ENCODE data around the gene ATL2.

The ATL2 gene

GRCh38 chr2:38381381-38382143 lies 4.5 kb upstream of the ATL2 start:
- Histone ChIP-seq H3K9ac (ENCODE audit: low read length) (no peak overlapping the region), H2AFZ (ENCODE audit: low read depth, low read length) (no peak overlapping the region), H3K9me3 (ENCODE audit: insufficient read depth, low read length) (no peaks in the 10 kb centered on the region), H3K27ac (ENCODE audit: low read length) (no peak overlapping the region), H3K4me1 (ENCODE audit: low read length) (peaks cover 5% of the 10 kb centered on the region), H4K20me1 (ENCODE audit: insufficient read depth, low read length) (no peaks in the 10 kb centered on the region), H3K4me3 (ENCODE audit: low read length) (no peak overlapping the region), H3K4me2 (ENCODE audit: low read length) (no peak overlapping the region), H3K79me2 (ENCODE audit: low read length) (peaks cover 5% of the 10 kb centered on the region), H3K27me3 (ENCODE audit: low read depth, low read length) (no peaks in the 10 kb centered on the region; the same call in 1 of the 2 replicates), H3K36me3 (replicated peaks; ENCODE audit: low read depth, low read length) (no peaks in the 10 kb centered on the region)
- TF ChIP-seq EZH2phosphoT487 (IDR thresholded peaks at IDR 0.05; ENCODE audit: low read depth) (no peak), CTCF (IDR thresholded peaks at IDR 0.05; ENCODE audit: low read depth, low read length) (no peak)

GRCh38 chr2:38380397-38381130 lies 3.5 kb upstream of the ATL2 start:
- peak overlapping the region; percentile 10; the same call in 1 of the 2 replicates for H3K4me2 ChIP-seq (ENCODE audit: low read length)

GRCh38 chr2:38376346-38377049 lies 575 bp downstream of the ATL2 start:
- Histone ChIP-seq H3K4me2 (ENCODE audit: low read length) (peak overlapping the region; percentile 90), H3K27ac (ENCODE audit: low read length) (peak overlapping the region; percentile 42), H2AFZ (ENCODE audit: low read depth, low read length) (0 out of 2 replicates have a peak overlapping the region, but pooled peaks have one; percentile 3), H3K79me2 (ENCODE audit: low read length) (peaks cover 55% of the 10 kb centered on the region), H3K27me3 (ENCODE audit: low read depth, low read length) (no peaks in the 10 kb centered on the region; the same call in 1 of the 2 replicates), H3K9ac (ENCODE audit: low read length) (peak overlapping the region; percentile 76), H3K9me3 (ENCODE audit: insufficient read depth, low read length) (no peaks in the 10 kb centered on the region), H3K4me3 (ENCODE audit: low read length) (peak overlapping the region; percentile 93), H3K4me1 (ENCODE audit: low read length) (peaks cover 19% of the 10 kb centered on the region), H4K20me1 (ENCODE audit: insufficient read depth, low read length) (peaks cover 45% of the 10 kb centered on the region), H3K36me3 (replicated peaks; ENCODE audit: low read depth, low read length) (peaks cover 4% of the 10 kb centered on the region)
- TF ChIP-seq CTCF (IDR thresholded peaks at IDR 0.05; ENCODE audit: low read depth, low read length) (peak; percentile 36), EZH2phosphoT487 (IDR thresholded peaks at IDR 0.05; ENCODE audit: low read depth) (no peak)

More at GRCh38 chr2:38380397-38381130, 3.5 kb upstream of the ATL2 start:
- peaks cover 8% of the 10 kb centered on the region for H4K20me1 ChIP-seq (ENCODE audit: insufficient read depth, low read length)
- peaks cover 9% of the 10 kb centered on the region for H3K4me1 ChIP-seq (ENCODE audit: low read length)
- no peak overlapping the region for H2AFZ ChIP-seq (ENCODE audit: low read depth, low read length)
- H3K27ac ChIP-seq (ENCODE audit: low read length): no peak overlapping the region
- H3K27me3 ChIP-seq (ENCODE audit: low read depth, low read length): no peaks in the 10 kb centered on the region; the same call in 1 of the 2 replicates
- no peak overlapping the region for H3K4me3 ChIP-seq (ENCODE audit: low read length)
- H3K36me3 ChIP-seq (replicated peaks; ENCODE audit: low read depth, low read length): no peaks in the 10 kb centered on the region
- TF ChIP-seq EZH2phosphoT487 (IDR thresholded peaks at IDR 0.05; ENCODE audit: low read depth) (no peak), CTCF (IDR thresholded peaks at IDR 0.05; ENCODE audit: low read depth, low read length) (no peak)
- H3K9ac ChIP-seq (ENCODE audit: low read length): no peak overlapping the region
- peaks cover 15% of the 10 kb centered on the region for H3K79me2 ChIP-seq (ENCODE audit: low read length)
- no peaks in the 10 kb centered on the region for H3K9me3 ChIP-seq (ENCODE audit: insufficient read depth, low read length)
